ENCODE results near the gene PLA1A. TPM values are rescaled to one million over a fixed set of nuclear protein-coding genes. Genes with fewer than 3 reads are reported as not detected.

PLA1A gene
- total RNA-seq, 1 experiment from 2014 or later = not detected

DNA sequence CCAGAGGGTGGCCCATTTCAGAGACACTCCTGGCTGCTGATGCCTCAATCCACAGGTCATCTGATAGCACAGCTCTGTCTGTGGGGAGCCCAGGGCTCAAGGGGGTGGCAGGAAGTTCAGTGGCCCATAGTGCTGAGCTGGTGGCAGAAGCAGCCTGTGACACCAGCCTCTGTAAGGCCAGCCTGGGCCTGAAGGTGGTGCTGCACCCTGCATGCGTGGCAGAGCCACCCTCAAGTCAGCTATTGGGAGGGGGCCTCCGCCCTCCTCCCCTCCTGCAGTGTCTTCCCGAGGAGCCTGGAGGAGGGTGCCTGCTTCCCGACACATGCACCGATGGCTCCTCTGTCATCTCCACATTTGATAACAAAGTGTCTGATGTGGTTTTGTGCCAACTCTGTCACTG is 3.0 kb downstream of the PLA1A start:
- no TSS peak for BruUV-seq (replicated peaks)
- Histone ChIP-seq H3K27me3 (ENCODE audit: insufficient read depth, low read depth) (no peaks in the 10 kb centered on the region), H3K9me2 (ENCODE audit: insufficient read depth) (no peaks in the 10 kb centered on the region), H3K4me3 (no peak overlapping the region), H2AFZ (no peak overlapping the region), H3K4me2 (no peak overlapping the region), H3K36me3 (ENCODE audit: low read depth) (no peaks in the 10 kb centered on the region), H3K4me1 (replicated peaks; ENCODE audit: insufficient read depth) (no peaks in the 10 kb centered on the region), H3K9me3 (ENCODE audit: insufficient read depth, low read depth) (no peaks in the 10 kb centered on the region), H3F3A (ENCODE audit: insufficient read depth, low read depth) (no peaks in the 10 kb centered on the region), H3K27ac (no peak overlapping the region), H3K79me2 (ENCODE audit: low read depth) (no peaks in the 10 kb centered on the region), H4K20me1 (ENCODE audit: insufficient read depth) (no peaks in the 10 kb centered on the region)
- POLR2A ChIA-PET (ENCODE audit: unreplicated experiment) = interaction anchor here (0.7 kb wide), 1 partner anchor 303 kb away, joined by 13 read pairs; no protein-coding TSS in a partner anchor
- intact Hi-C loops (cut with micrococcal nuclease; ENCODE audit: unreplicated experiment) = no loop called here
- CTCF ChIA-PET = no interaction called here
- TF ChIP-seq CTCF (conservative IDR thresholded peaks at IDR 0.05) (peak; percentile 46; the same call in 1 of the 2 replicates), EZH2 (IDR thresholded peaks at IDR 0.05; ENCODE audit: low read depth) (no peak)
- DNase-seq = no peak

DNA sequence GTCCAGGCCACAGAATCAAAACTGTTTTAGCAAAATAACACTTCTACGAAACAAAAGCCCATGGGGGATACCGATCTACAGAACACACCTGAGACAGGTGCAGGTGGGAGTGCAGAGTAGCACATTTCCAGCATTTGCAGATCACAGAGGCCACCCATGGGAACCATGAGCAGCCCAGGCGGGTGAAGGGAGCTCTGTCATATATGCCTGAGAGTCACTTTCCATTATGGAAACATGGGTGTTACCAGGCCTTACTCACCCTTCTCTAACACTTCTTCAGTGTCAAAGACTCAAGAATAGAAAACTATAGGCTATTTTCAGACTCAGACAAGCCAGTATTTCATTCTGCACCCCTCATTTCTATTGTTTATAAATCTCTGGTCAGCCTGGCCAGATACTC is 3.5 kb downstream of the PLA1A start:
- H2AFZ ChIP-seq = no peak overlapping the region
- no peak overlapping the region for H3K27ac ChIP-seq
- no peaks in the 10 kb centered on the region for H4K20me1 ChIP-seq (ENCODE audit: insufficient read depth)
- no peaks in the 10 kb centered on the region for H3F3A ChIP-seq (ENCODE audit: insufficient read depth, low read depth)
- no peaks in the 10 kb centered on the region for H3K27me3 ChIP-seq (ENCODE audit: insufficient read depth, low read depth)
- ChIA-PET POLR2A (ENCODE audit: unreplicated experiment) (interaction anchor here (0.7 kb wide), 1 partner anchor 304 kb away, joined by 13 read pairs; no protein-coding TSS in a partner anchor), CTCF (no interaction called here)
- intact Hi-C loops (cut with micrococcal nuclease; ENCODE audit: unreplicated experiment) = no loop called here
- H3K9me2 ChIP-seq (ENCODE audit: insufficient read depth) = no peaks in the 10 kb centered on the region
- TF ChIP-seq CTCF (conservative IDR thresholded peaks at IDR 0.05) (0 out of 2 replicates have a peak, but pooled peaks have one; percentile 13), EZH2 (IDR thresholded peaks at IDR 0.05; ENCODE audit: low read depth) (no peak)
- no peaks in the 10 kb centered on the region for H3K9me3 ChIP-seq (ENCODE audit: insufficient read depth, low read depth)
- no peak for DNase-seq
- no TSS peak for BruUV-seq (replicated peaks)
- H3K36me3 ChIP-seq (ENCODE audit: low read depth) = no peaks in the 10 kb centered on the region
- H3K4me3 ChIP-seq = no peak overlapping the region
- no peak overlapping the region for H3K4me2 ChIP-seq
- no peaks in the 10 kb centered on the region for H3K79me2 ChIP-seq (ENCODE audit: low read depth)
- no peaks in the 10 kb centered on the region for H3K4me1 ChIP-seq (replicated peaks; ENCODE audit: insufficient read depth)

DNA sequence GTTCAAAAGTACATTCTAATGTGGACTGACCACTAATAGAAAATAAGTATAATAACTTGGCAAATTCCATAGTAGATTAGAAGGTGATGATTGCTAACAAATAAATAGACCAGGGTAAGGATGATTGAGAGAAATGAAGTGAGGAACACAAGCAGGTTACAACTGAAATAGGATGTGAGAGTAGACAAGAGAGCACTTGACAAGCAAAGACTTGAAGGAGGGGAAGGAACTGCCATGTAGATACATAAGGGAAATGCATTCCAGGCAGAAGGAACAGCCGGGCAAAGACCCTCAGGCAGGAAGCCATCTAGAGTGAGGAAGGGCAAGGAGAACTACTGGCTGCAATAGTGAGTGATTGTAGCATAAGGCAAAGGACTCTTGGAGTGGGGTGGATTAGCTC is 5.0 kb downstream of the PLA1A start:
- no peaks in the 10 kb centered on the region for H3K36me3 ChIP-seq (ENCODE audit: low read depth)
- no peaks in the 10 kb centered on the region for H3F3A ChIP-seq (ENCODE audit: insufficient read depth, low read depth)
- no peak overlapping the region for H3K4me2 ChIP-seq
- TF ChIP-seq EZH2 (IDR thresholded peaks at IDR 0.05; ENCODE audit: low read depth) = no peak
- BruUV-seq (replicated peaks) = no TSS peak
- H3K79me2 ChIP-seq (ENCODE audit: low read depth) = no peaks in the 10 kb centered on the region
- ChIA-PET POLR2A (ENCODE audit: unreplicated experiment) (no interaction called here), CTCF (no interaction called here)
- H3K27me3 ChIP-seq (ENCODE audit: insufficient read depth, low read depth) = no peaks in the 10 kb centered on the region
- no peaks in the 10 kb centered on the region for H3K9me3 ChIP-seq (ENCODE audit: insufficient read depth, low read depth)
- H3K27ac ChIP-seq = no peak overlapping the region
- DNase-seq = no peak
- intact Hi-C loops (cut with micrococcal nuclease; ENCODE audit: unreplicated experiment) = no loop called here
- H2AFZ ChIP-seq = no peak overlapping the region
- no peaks in the 10 kb centered on the region for H3K9me2 ChIP-seq (ENCODE audit: insufficient read depth)
- H4K20me1 ChIP-seq (ENCODE audit: insufficient read depth) = no peaks in the 10 kb centered on the region
- H3K4me3 ChIP-seq = no peak overlapping the region
- no peaks in the 10 kb centered on the region for H3K4me1 ChIP-seq (replicated peaks; ENCODE audit: insufficient read depth)

- H3K4me1 ChIP-seq (replicated peaks; ENCODE audit: insufficient read depth) = no peaks in the 10 kb centered on the region
- no peak overlapping the region for H3K4me2 ChIP-seq
- no peaks in the 10 kb centered on the region for H3K36me3 ChIP-seq (ENCODE audit: low read depth)
- no peaks in the 10 kb centered on the region for H3K9me3 ChIP-seq (ENCODE audit: insufficient read depth, low read depth)
- H3F3A ChIP-seq (ENCODE audit: insufficient read depth, low read depth) = no peaks in the 10 kb centered on the region
- H3K4me3 ChIP-seq = no peak overlapping the region
- intact Hi-C loops (cut with micrococcal nuclease; ENCODE audit: unreplicated experiment) = no loop called here
- POLR2A ChIA-PET (ENCODE audit: unreplicated experiment) = no interaction called here
- no peak for DNase-seq
- H4K20me1 ChIP-seq (ENCODE audit: insufficient read depth) = no peaks in the 10 kb centered on the region
- no peak overlapping the region for H2AFZ ChIP-seq
- H3K9me2 ChIP-seq (ENCODE audit: insufficient read depth) = no peaks in the 10 kb centered on the region
- CTCF ChIA-PET = no interaction called here
- H3K27ac ChIP-seq = no peak overlapping the region
- H3K79me2 ChIP-seq (ENCODE audit: low read depth) = no peaks in the 10 kb centered on the region
- H3K27me3 ChIP-seq (ENCODE audit: insufficient read depth, low read depth) = no peaks in the 10 kb centered on the region
- TF ChIP-seq CTCF (conservative IDR thresholded peaks at IDR 0.05) = no peak
- no peak for TF ChIP-seq EZH2 (IDR thresholded peaks at IDR 0.05; ENCODE audit: low read depth)
- BruUV-seq (replicated peaks) = no TSS peak
Observed at GRCh38 chr3:119604878-119605277, 7.2 kb downstream of the PLA1A start.

All from PC-9 (cell line).